HepG2 (cell line): ENCODE data around the gene GNG7. TPM values are rescaled to one million over a fixed set of nuclear protein-coding genes. Genes with fewer than 3 reads are reported as not detected.
A peak's percentile ranks its signal among the peaks of the same experiment; 100 is the strongest.

Experiments used
- ATF2 ChIP-seq: sonication (generic); formaldehyde crosslinking; IDR thresholded peaks from 2 replicates; pipeline ENCODE4 v1.4.0; 2020; ENCODE audit warnings: missing genetic modification reagents
- BCL3 ChIP-seq: sonication (generic); formaldehyde crosslinking; IDR thresholded peaks from 2 replicates; pipeline ENCODE4 v1.5.1; 2020; ENCODE audit warnings: mild to moderate bottlenecking, missing genetic modification reagents, moderate library complexity
- ELF3 ChIP-seq: IDR thresholded peaks from 2 replicates; pipeline ENCODE4 v1.6.1; 2016; ENCODE audit warnings: missing genetic modification reagents, missing compliant biosample characterization
- FOXA3 ChIP-seq: IDR thresholded peaks from 2 replicates; pipeline ENCODE4 v1.6.1; 2016; ENCODE audit warnings: missing genetic modification reagents, missing compliant biosample characterization
- FOXC1 ChIP-seq: sonication (generic); formaldehyde crosslinking; IDR thresholded peaks from 2 replicates; pipeline ENCODE4 v1.8.0; 2022; ENCODE audit warnings: mild to moderate bottlenecking, missing genetic modification reagents, borderline replicate concordance
- JDP2 ChIP-seq: sonication (generic); formaldehyde crosslinking; IDR thresholded peaks from 2 replicates; pipeline ENCODE4 v1.8.1; 2022; ENCODE audit warnings: missing genetic modification reagents, borderline replicate concordance
- SCMH1 ChIP-seq: sonication (generic); formaldehyde crosslinking; IDR thresholded peaks from 2 replicates; pipeline ENCODE4 v1.9.0; 2021; ENCODE audit warnings: missing genetic modification reagents, mild to moderate bottlenecking, borderline replicate concordance
- SIN3A ChIP-seq: IDR thresholded peaks from 2 replicates; pipeline ENCODE4 v1.6.1; 2011; ENCODE audit warnings: low read depth, mild to moderate bottlenecking, control low read depth, low read length, borderline replicate concordance
- SMARCE1 ChIP-seq: fragments of 450-650 bp; IDR thresholded peaks from 2 replicates; pipeline ENCODE4 v1.6.1; 2017; ENCODE audit warnings: borderline replicate concordance
- SOX6 ChIP-seq, 2 experiments: fragments of 450-650 bp in 1 of 2; sonication (generic) in 1 of 2; formaldehyde crosslinking in 1 of 2; IDR thresholded peaks; 2 replicates each; pipeline versions ENCODE4 v1.4.0 to v1.6.1; 2017 to 2020; ENCODE audit warnings: antibody characterized with exemption in 1 of 2, mild to moderate bottlenecking in 1 of 2, missing genetic modification reagents in 1 of 2
- TAF1 ChIP-seq: sonication (generic); formaldehyde crosslinking; IDR thresholded peaks from 2 replicates; pipeline ENCODE4 v1.4.0; 2020; ENCODE audit warnings: missing genetic modification reagents
- TAF15 ChIP-seq: fragments of 200-400 bp; formaldehyde crosslinking; IDR thresholded peaks from one replicate; pipeline ENCODE4 v1.6.1; 2018; ENCODE audit warnings: mild to moderate bottlenecking, low read depth, low read length; ENCODE audit not compliant: poor library complexity, severe bottlenecking
- ZNF232 ChIP-seq: sonication (generic); formaldehyde crosslinking; IDR thresholded peaks from 2 replicates; pipeline ENCODE4 v1.4.0; 2020; ENCODE audit warnings: missing genetic modification reagents, borderline replicate concordance
- ZNF281 ChIP-seq: sonication (generic); formaldehyde crosslinking; IDR thresholded peaks from 2 replicates; pipeline ENCODE4 v1.4.0; 2020; ENCODE audit warnings: missing genetic modification reagents, borderline replicate concordance
- ZNF33B ChIP-seq: sonication (generic); formaldehyde crosslinking; IDR thresholded peaks from 2 replicates; pipeline ENCODE4 v1.5.1; 2020; ENCODE audit warnings: mild to moderate bottlenecking, missing genetic modification reagents
- ZNF382 ChIP-seq: sonication (generic); formaldehyde crosslinking; IDR thresholded peaks from 2 replicates; pipeline ENCODE4 v1.5.0; 2020; ENCODE audit warnings: missing genetic modification reagents, mild to moderate bottlenecking, borderline replicate concordance
- ZNF501 ChIP-seq: sonication (generic); formaldehyde crosslinking; IDR thresholded peaks from 2 replicates; pipeline ENCODE4 v1.5.1; 2020; ENCODE audit warnings: mild to moderate bottlenecking, moderate library complexity, missing genetic modification reagents
- ZNF564 ChIP-seq: sonication (generic); formaldehyde crosslinking; IDR thresholded peaks from 2 replicates; pipeline ENCODE4 v1.8.1; 2023; ENCODE audit warnings: mild to moderate bottlenecking, missing genetic modification reagents
- ZNF607 ChIP-seq: sonication (generic); formaldehyde crosslinking; IDR thresholded peaks from 2 replicates; pipeline ENCODE4 v1.5.1; 2020; ENCODE audit warnings: missing genetic modification reagents, mild to moderate bottlenecking, borderline replicate concordance
- polyA plus RNA-seq, 8 experiments: library from polyadenylated mRNA; depleted of rRNA in 3 of 8; stranded (reverse) in 7 of 8; unstranded in 1 of 8; fragments of >200 nt; fragmentation: Illumina TruSeq in 4 of 8; extraction: Trizol in 4 of 8; gene quantifications; 2 replicates each; pipeline versions ENCODE4 v1.2.1 to v1.2.3, GENCODE V29; 2011 to 2016; ENCODE audit warnings: low read depth in 4 of 8, missing spikeins in 1 of 8, mixed read lengths in 1 of 8; ENCODE audit not compliant: insufficient read depth in 1 of 8
- total RNA-seq, 5 experiments: library from RNA; depleted of rRNA; stranded (reverse); fragments of >200 nt; fragmentation: Illumina TruSeq; extraction: Trizol; gene quantifications; 2 replicates each; pipeline ENCODE4 v1.2.3, GENCODE V29; 2016; ENCODE audit warnings: low read depth in 1 of 5
- TF ChIP-seq, protein P1 (sequence below): IDR thresholded peaks from 2 replicates; pipeline ENCODE4 v1.6.1; 2016; ENCODE audit warnings: low read depth, borderline replicate concordance
- TF ChIP-seq, protein P2 (sequence below): sonication (generic); formaldehyde crosslinking; IDR thresholded peaks from 2 replicates; pipeline ENCODE4 v1.4.0; 2020; ENCODE audit warnings: low read depth, mild to moderate bottlenecking, missing genetic modification reagents

The GNG7 gene
- total and polyA plus RNA-seq, 2 of the 13 experiments (the other 11 are each of a cell fraction or from before 2014, with no cell fraction given), result 1.4 to 3.3 TPM

DNA sequence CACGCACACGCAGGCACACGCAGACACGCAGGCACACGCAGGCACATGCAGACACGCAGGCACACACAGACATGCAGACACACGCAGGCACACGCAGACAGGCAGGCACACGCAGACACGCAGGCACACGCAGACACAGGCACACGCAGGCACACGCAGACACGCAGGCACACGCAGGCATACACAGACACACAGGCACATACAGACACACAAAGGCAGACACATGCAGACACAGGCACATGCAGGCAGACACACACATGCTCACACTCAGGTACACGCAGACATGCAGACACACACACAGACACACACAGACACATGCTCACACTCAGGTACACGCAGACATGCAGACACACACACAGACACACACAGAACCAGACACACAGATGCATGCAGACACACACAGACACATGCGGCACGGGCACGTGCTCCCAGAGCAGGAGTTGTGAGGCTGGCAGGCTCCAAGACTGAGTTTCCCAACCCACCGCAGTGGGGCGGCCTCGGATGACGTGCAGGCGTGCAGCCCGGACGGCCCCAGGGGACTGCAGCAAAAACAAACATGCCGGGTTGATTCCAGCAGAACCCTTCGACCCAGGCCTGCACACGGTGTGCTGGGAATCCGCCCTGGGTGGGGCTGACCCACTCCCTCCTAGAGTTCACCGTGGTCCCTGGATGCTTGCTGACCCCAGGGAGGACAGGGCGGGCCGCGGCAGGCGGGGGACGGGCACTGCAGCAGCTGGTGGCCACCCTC lies 126.6 kb downstream of the GNG7 start (continued):
- no peak; the same call in 1 of the 2 replicates for TF ChIP-seq ZNF281 (CRISPR knock-in tag)
- TF ChIP-seq SIN3A, result no peak
- TF ChIP-seq, protein P1, sequence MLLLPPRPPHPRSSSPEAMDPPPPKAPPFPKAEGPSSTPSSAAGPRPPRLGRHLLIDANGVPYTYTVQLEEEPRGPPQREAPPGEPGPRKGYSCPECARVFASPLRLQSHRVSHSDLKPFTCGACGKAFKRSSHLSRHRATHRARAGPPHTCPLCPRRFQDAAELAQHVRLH (CRISPR knock-in tag), result no peak
- peak; percentile 55; the same call in 1 of the 2 replicates for TF ChIP-seq ATF2
- TF ChIP-seq ZNF607 (CRISPR knock-in tag), result peak; percentile 87; the same call in 1 of the 2 replicates
- TF ChIP-seq FOXA3 (CRISPR knock-in tag), result peak; percentile 72
- TF ChIP-seq SOX6 (IDR thresholded peaks at IDR 0.05), result no peak; the same call in 1 of the 2 replicates
- no peak for TF ChIP-seq SOX6 (CRISPR knock-in tag; IDR thresholded peaks at IDR 0.05)
- TF ChIP-seq JDP2 (CRISPR knock-in tag), result no peak; the same call in 1 of the 2 replicates
- TF ChIP-seq ZNF501 (CRISPR knock-in tag), result no peak
- no peak for TF ChIP-seq TAF15
- TF ChIP-seq ELF3 (CRISPR knock-in tag), result 0 out of 2 replicates have a peak, but pooled peaks have one; percentile 29
- TF ChIP-seq SCMH1 (CRISPR knock-in tag), result no peak
- TF ChIP-seq BCL3 (CRISPR knock-in tag), result peak; percentile 67; the same call in 1 of the 2 replicates
- peak; percentile 64; the same call in 1 of the 2 replicates for TF ChIP-seq ZNF232 (CRISPR knock-in tag)
- TF ChIP-seq FOXC1 (CRISPR knock-in tag), result peak; percentile 88; the same call in 1 of the 2 replicates
- peak; percentile 47; the same call in 1 of the 2 replicates for TF ChIP-seq ZNF564 (CRISPR knock-in tag)
- no peak for TF ChIP-seq SMARCE1
- TF ChIP-seq TAF1, result 0 out of 2 replicates have a peak, but pooled peaks have one; percentile 23
- TF ChIP-seq ZNF382 (CRISPR knock-in tag), result no peak
- TF ChIP-seq, protein P2, sequence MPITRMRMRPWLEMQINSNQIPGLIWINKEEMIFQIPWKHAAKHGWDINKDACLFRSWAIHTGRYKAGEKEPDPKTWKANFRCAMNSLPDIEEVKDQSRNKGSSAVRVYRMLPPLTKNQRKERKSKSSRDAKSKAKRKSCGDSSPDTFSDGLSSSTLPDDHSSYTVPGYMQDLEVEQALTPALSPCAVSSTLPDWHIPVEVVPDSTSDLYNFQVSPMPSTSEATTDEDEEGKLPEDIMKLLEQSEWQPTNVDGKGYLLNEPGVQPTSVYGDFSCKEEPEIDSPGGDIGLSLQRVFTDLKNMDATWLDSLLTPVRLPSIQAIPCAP (CRISPR knock-in tag), result peak; percentile 93
- no peak; the same call in 1 of the 2 replicates for TF ChIP-seq ZNF33B (CRISPR knock-in tag)
